Stomach (tissue), 9 donors: ENCODE measurements around the gene MBLAC1. TPM values are rescaled to one million over a fixed set of nuclear protein-coding genes. Genes with fewer than 3 reads are reported as not detected.

Experiments
- DNase-seq, 2 donors: peaks; one replicate each; pipeline versions ENCODE4 v3.0.0 to v3.0.0-alpha.2; 2013 to 2019
- H3K27ac ChIP-seq, 5 donors: fragments of 200-600 bp in 4 of 5; sonication (generic) in 4 of 5; one replicate each; pipeline ENCODE4 v1.5.1; 2013 to 2019; ENCODE audit warnings: mild to moderate bottlenecking in 1 of 5, moderate library complexity in 1 of 5
- H3K27me3 ChIP-seq, 3 donors: fragments of 200-600 bp; sonication (generic); one replicate each; pipeline ENCODE4 v1.5.1; 2017 to 2019; ENCODE audit warnings: mixed run types in 1 of 3
- H3K36me3 ChIP-seq, 4 donors: fragments of 200-600 bp; sonication (generic); 1 replicate in 3 of 4; 2 replicates in 1 of 4; pipeline ENCODE4 v1.5.1; 2016 to 2019
- H3K4me1 ChIP-seq, 4 donors: fragments of 200-600 bp; sonication (generic); one replicate each; pipeline ENCODE4 v1.5.1; 2016 to 2019
- H3K4me3 ChIP-seq, 4 donors: fragments of 200-600 bp; sonication (generic) in 3 of 4; one replicate each; pipeline ENCODE4 v1.5.1; 2016 to 2019; ENCODE audit warnings: mild to moderate bottlenecking in 1 of 4
- H3K9me3 ChIP-seq, 4 donors: fragments of 200-600 bp; sonication (generic); one replicate each; pipeline ENCODE4 v1.5.1; 2016 to 2019
- EP300 ChIP-seq: sonication (generic); formaldehyde crosslinking; IDR thresholded peaks from one replicate; pipeline ENCODE4 v1.6.1; 2017; ENCODE audit warnings: antibody characterized with exemption
- POLR2A ChIP-seq, 4 donors: fragments of 450-650 bp; IDR thresholded peaks; one replicate each; pipeline ENCODE4 v1.6.1; 2016; ENCODE audit warnings: antibody characterized with exemption in 4 of 4, control low read depth in 2 of 4, mild to moderate bottlenecking in 1 of 4, moderate library complexity in 1 of 4
- POLR2AphosphoS5 ChIP-seq, 3 donors: sonication (generic); formaldehyde crosslinking; IDR thresholded peaks; one replicate each; pipeline ENCODE4 v1.6.1; 2016; ENCODE audit warnings: antibody characterized with exemption in 3 of 3
- WGBS, 5 donors: extraction: QIAGEN DNeasy Blood & Tissue Kit in 3 of 5; methylation state at CpG; one replicate each; pipeline versions ENCODE4 v1.1.5 to v1.1.7; 2013 to 2018; 5-methylcytosine and 5-hydroxymethylcytosine counted together
- intact Hi-C: fragments of 100-400 bp; cut with DNase I; formaldehyde crosslinking; loops from one replicate; pipeline ENCODE4 v1.15.1; 2023; ENCODE audit warnings: low total_unique reads
- polyA plus RNA-seq, 3 donors: library from polyadenylated mRNA; stranded (reverse); fragments of 200-250 nt; gene quantifications; one replicate each; pipeline ENCODE4 v1.2.3, GENCODE V29; 2013
- total RNA-seq, 5 donors: library from RNA; depleted of rRNA; stranded (reverse); fragments of >200 nt; gene quantifications; one replicate each; pipeline versions ENCODE4 v1.1.0 to v1.2.3, GENCODE V29; 2014 to 2016
- TF ChIP-seq, protein P1 (sequence below), 7 experiments: fragments of 450-650 bp in 4 of 7; fragments of 200-600 bp in 3 of 7; sonication (generic) in 3 of 7; IDR thresholded peaks; one replicate each; pipeline ENCODE4 v1.5.1; 2016 to 2019; ENCODE audit warnings: antibody characterized with exemption in 7 of 7, control low read depth in 2 of 7, mild to moderate bottlenecking in 1 of 7
- donor health status: healthy with polysubstance abuse.
- donor health status: Bipolar disorder and iron deficiency.
- donor health status: healthy.

MBLAC1 gene
- total and polyA plus RNA-seq, 8 donors: 1.3 to 6.1 (median 1.7) TPM; not detected in 3

GRCh38 chr7:100167912-100168323 is 41.2 kb downstream of the MBLAC1 start:
- Histone ChIP-seq H3K4me1 (peaks cover 26 to 45% (median 33%) of the 10 kb centered on the region in 4 donors), H3K36me3 (no peaks in the 10 kb centered on the region), H3K4me3 (peak overlapping the region; percentile 39 to 53 (median 47)), H3K27me3 (peaks cover 9 to 74% (median 19%) of the 10 kb centered on the region in 3 donors), H3K27ac (peak overlapping the region in 4 of 5 donors; percentile 9 to 67 (median 66)), H3K9me3 (no peaks in the 10 kb centered on the region)
- peak in 1 of 2 donors; percentile 62 for DNase-seq
- TF ChIP-seq, protein P1, sequence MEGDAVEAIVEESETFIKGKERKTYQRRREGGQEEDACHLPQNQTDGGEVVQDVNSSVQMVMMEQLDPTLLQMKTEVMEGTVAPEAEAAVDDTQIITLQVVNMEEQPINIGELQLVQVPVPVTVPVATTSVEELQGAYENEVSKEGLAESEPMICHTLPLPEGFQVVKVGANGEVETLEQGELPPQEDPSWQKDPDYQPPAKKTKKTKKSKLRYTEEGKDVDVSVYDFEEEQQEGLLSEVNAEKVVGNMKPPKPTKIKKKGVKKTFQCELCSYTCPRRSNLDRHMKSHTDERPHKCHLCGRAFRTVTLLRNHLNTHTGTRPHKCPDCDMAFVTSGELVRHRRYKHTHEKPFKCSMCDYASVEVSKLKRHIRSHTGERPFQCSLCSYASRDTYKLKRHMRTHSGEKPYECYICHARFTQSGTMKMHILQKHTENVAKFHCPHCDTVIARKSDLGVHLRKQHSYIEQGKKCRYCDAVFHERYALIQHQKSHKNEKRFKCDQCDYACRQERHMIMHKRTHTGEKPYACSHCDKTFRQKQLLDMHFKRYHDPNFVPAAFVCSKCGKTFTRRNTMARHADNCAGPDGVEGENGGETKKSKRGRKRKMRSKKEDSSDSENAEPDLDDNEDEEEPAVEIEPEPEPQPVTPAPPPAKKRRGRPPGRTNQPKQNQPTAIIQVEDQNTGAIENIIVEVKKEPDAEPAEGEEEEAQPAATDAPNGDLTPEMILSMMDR (IDR thresholded peaks at IDR 0.05): no peak
- no peak for TF ChIP-seq POLR2AphosphoS5 (IDR thresholded peaks at IDR 0.05)
- TF ChIP-seq EP300: no peak
- TF ChIP-seq POLR2A (IDR thresholded peaks at IDR 0.05): no peak
- intact Hi-C loops: no loop called here
- 1 to 9% (median 5%) methylated on average over 11 of the region's 11 CpGs for WGBS, 5 donors

- no peak for DNase-seq
- TF ChIP-seq POLR2A (IDR thresholded peaks at IDR 0.05) (no peak), EP300 (no peak), POLR2AphosphoS5 (IDR thresholded peaks at IDR 0.05) (no peak)
- TF ChIP-seq, protein P1 (IDR thresholded peaks at IDR 0.05): no peak
- intact Hi-C loops: no loop called here
- H3K9me3 ChIP-seq: no peaks in the 10 kb centered on the region
- 77 to 86% (median 82%) methylated on average over 11 of the region's 11 CpGs for WGBS, 5 donors
- peaks cover 9 to 79% (median 19%) of the 10 kb centered on the region in 3 donors for H3K27me3 ChIP-seq
- no peak overlapping the region for H3K4me3 ChIP-seq
- H3K36me3 ChIP-seq: no peaks in the 10 kb centered on the region
- H3K27ac ChIP-seq: no peak overlapping the region
- peaks cover 26 to 45% (median 33%) of the 10 kb centered on the region in 4 donors for H3K4me1 ChIP-seq
These were observed 42.5 kb downstream of the MBLAC1 start for GRCh38 chr7:100169147-100169850.

- intact Hi-C loops: no loop called here
- Histone ChIP-seq H3K27me3 (peaks cover 9 to 76% (median 19%) of the 10 kb centered on the region in 3 donors), H3K9me3 (no peaks in the 10 kb centered on the region), H3K27ac (no peak overlapping the region), H3K4me3 (no peak overlapping the region), H3K4me1 (peaks cover 26 to 45% (median 33%) of the 10 kb centered on the region in 4 donors), H3K36me3 (no peaks in the 10 kb centered on the region)
- 79 to 90% (median 87%) methylated on average over 11 of the region's 11 CpGs for WGBS, 5 donors
- DNase-seq: no peak
- TF ChIP-seq POLR2AphosphoS5 (IDR thresholded peaks at IDR 0.05) (no peak), POLR2A (IDR thresholded peaks at IDR 0.05) (no peak), EP300 (no peak)
- TF ChIP-seq, protein P1 (IDR thresholded peaks at IDR 0.05): no peak
These were observed 43.5 kb downstream of the MBLAC1 start for GRCh38 chr7:100170101-100170897.

GRCh38 chr7:100171087-100171681 is 44.4 kb downstream of the MBLAC1 start:
- WGBS, 5 donors: 2 to 15% (median 5%) methylated on average over 20 to 61 of the region's 61 CpGs
- Histone ChIP-seq H3K27me3 (peaks cover 9 to 69% (median 19%) of the 10 kb centered on the region in 3 donors), H3K9me3 (no peaks in the 10 kb centered on the region), H3K4me1 (peaks cover 26 to 45% (median 33%) of the 10 kb centered on the region in 4 donors), H3K36me3 (no peaks in the 10 kb centered on the region), H3K4me3 (peak overlapping the region; percentile 45 to 56 (median 48)), H3K27ac (no peak overlapping the region)
- DNase-seq: peak in 1 of 2 donors; percentile 74
- TF ChIP-seq POLR2AphosphoS5 (IDR thresholded peaks at IDR 0.05) (no peak), POLR2A (IDR thresholded peaks at IDR 0.05) (no peak), EP300 (no peak)
- TF ChIP-seq, protein P1 (IDR thresholded peaks at IDR 0.05): no peak
- intact Hi-C loops: no loop called here
